ENCODE results near the gene ZFAND5.
A peak's percentile ranks its signal among the peaks of the same experiment; 100 is the strongest.

Gene ZFAND5

GRCh38 chr9:72362118-72362531, 2.9 kb downstream of the ZFAND5 start:
- DNase-seq: no peak

- DNase-seq: no peak
Measured at GRCh38 chr9:72361217-72361616, 3.8 kb downstream of the ZFAND5 start.

GRCh38 chr9:72360324-72360723, 4.7 kb downstream of the ZFAND5 start:
- DNase-seq: no peak

GRCh38 chr9:72356041-72356582, 8.9 kb downstream of the ZFAND5 start:
- DNase-seq: no peak

- DNase-seq: no peak
Measured at GRCh38 chr9:72355153-72355552, 9.9 kb downstream of the ZFAND5 start.

- no peak for DNase-seq
Measured at GRCh38 chr9:72354704-72355103, 10.3 kb downstream of the ZFAND5 start.

GRCh38 chr9:72353455-72354116, 11.4 kb downstream of the ZFAND5 start:
- no peak for DNase-seq

- DNase-seq: no peak
Measured at GRCh38 chr9:72352911-72353388, 12.1 kb downstream of the ZFAND5 start.

GRCh38 chr9:72351538-72352453, 13.2 kb downstream of the ZFAND5 start:
- peak; percentile 6 for DNase-seq

GRCh38 chr9:72349911-72350310, 15.1 kb downstream of the ZFAND5 start:
- DNase-seq: no peak

- DNase-seq: peak; percentile 12
Measured at GRCh38 chr9:72349240-72349639, 15.8 kb downstream of the ZFAND5 start.

GRCh38 chr9:72346333-72346732, 18.7 kb downstream of the ZFAND5 start:
- no peak for DNase-seq

GRCh38 chr9:72338631-72339030, 26.4 kb downstream of the ZFAND5 start:
- DNase-seq: no peak

GRCh38 chr9:72337286-72337685, 27.7 kb downstream of the ZFAND5 start:
- no peak for DNase-seq

- DNase-seq: no peak
Measured at GRCh38 chr9:72334658-72335337, 30.2 kb downstream of the ZFAND5 start.

GRCh38 chr9:72333709-72334108, 31.3 kb downstream of the ZFAND5 start:
- peak; percentile 4 for DNase-seq

- DNase-seq: no peak
Measured at GRCh38 chr9:72333197-72333596, 31.8 kb downstream of the ZFAND5 start.

- no peak for DNase-seq
Measured at GRCh38 chr9:72332351-72332750, 32.7 kb downstream of the ZFAND5 start.

- DNase-seq: no peak
Measured at GRCh38 chr9:72327631-72328030, 37.4 kb downstream of the ZFAND5 start.

GRCh38 chr9:72326641-72327040, 38.4 kb downstream of the ZFAND5 start:
- DNase-seq: no peak

GRCh38 chr9:72324974-72325373, 40.0 kb downstream of the ZFAND5 start:
- no peak for DNase-seq

GRCh38 chr9:72322678-72323077, 42.3 kb downstream of the ZFAND5 start:
- DNase-seq: no peak

- no peak for DNase-seq
Measured at GRCh38 chr9:72322259-72322658, 42.7 kb downstream of the ZFAND5 start.
